ENCODE measurements around the gene DHX38. TPM values are rescaled to one million over a fixed set of nuclear protein-coding genes. Genes with fewer than 3 reads are reported as not detected.

DHX38 gene
- total RNA-seq, 1 donor from 2014 or later, result 68.6 TPM

DNA sequence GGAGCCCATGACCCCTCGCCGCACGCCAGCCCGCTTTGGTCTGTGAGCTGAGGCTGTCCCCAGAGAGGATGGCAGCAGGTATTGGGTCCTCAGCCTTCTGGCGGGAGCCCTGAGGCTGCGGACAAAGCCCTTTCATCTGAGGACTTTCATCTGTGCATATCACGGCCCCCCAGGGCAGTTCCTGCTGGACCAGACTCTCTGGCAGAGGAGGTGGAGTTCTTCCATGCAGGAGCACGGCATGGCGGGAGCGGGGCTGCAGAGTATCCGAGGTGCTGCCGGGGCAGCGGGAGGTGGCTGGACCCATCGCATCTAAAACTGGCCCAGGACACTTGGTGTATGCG lies 18.8 kb downstream of the DHX38 start:
- intact Hi-C loops (cut with DNase I), result no loop called here
- DNase-seq (ENCODE audit: low spot score), result no peak
- ATAC-seq, result no peak

GRCh38 chr16:72112906-72113615 lies 19.4 kb downstream of the DHX38 start:
- DNase-seq (ENCODE audit: low spot score) (no peak), ATAC-seq (no peak)
- intact Hi-C loops (cut with DNase I), result no loop called here

DNA sequence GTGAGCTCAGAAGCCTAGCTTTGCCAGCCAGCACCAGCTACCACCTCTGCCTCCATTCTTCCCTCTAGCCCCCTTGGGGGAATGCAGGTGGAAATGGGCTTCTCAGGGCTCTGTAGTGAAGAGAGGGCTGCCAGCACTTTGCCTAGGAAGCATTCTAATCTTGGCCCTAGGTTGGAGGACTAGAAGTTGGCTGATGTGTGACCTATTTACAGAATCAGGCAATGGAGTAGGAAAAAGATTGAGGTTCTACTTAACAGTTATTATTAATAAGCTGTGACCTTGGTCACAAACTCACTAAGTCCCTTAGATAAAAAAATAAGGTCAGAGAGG lies 19.9 kb downstream of the DHX38 start:
- ATAC-seq (no peak), DNase-seq (ENCODE audit: low spot score) (no peak)
- intact Hi-C loops (cut with DNase I), result no loop called here

- DNase-seq (ENCODE audit: low spot score) (no peak), ATAC-seq (no peak)
- intact Hi-C loops (cut with DNase I), result no loop called here
These were observed 26.4 kb downstream of the DHX38 start for GRCh38 chr16:72120026-72120425.

GRCh38 chr16:72122308-72122707 lies 28.7 kb downstream of the DHX38 start:
- intact Hi-C loops (cut with DNase I), result no loop called here
- ATAC-seq (no peak), DNase-seq (ENCODE audit: low spot score) (no peak)

DNA sequence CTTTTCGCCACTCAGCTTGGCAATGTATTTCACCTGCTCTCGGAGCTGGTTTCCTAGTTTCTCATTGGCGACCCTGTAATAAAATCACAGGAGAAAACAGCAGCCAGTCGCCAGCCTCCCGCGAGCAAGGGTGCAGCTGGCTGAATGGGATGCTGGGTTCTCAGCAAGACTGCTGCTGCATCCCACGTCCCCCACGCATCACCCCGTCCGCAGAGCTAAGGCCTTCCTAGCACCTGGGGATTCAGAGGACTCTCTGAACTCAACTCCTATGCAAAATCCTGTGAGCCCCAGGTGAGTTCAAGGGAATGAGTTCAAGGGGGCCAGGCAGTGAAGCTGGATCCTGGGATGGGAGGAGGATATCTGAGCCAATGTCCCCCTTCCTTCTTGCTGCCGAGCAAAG lies 29.3 kb downstream of the DHX38 start:
- ATAC-seq, result no peak
- intact Hi-C loops (cut with DNase I), result no loop called here
- DNase-seq (ENCODE audit: low spot score), result no peak

GRCh38 chr16:72123426-72123825 lies 29.8 kb downstream of the DHX38 start:
- intact Hi-C loops (cut with DNase I), result no loop called here
- DNase-seq (ENCODE audit: low spot score) (no peak), ATAC-seq (no peak)

DNA sequence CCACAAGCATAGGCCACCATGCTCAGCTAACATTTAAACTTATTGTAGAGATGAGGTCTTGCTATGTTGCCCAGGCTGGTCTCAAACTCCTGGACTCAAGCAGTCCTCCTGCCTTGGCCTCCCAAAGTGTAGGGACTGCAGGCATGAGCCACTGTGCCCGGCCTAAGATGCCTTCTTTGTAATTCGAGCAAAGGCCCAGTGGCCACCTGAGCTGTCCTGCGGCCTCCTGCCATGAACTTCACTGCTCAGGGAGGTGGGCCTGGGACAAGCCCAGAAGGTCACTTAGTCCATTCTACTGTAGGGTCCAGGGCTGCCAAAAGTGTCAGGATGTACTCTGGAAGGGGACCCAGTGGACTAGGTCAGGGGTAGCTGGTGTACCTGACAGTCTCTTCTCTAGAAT lies 30.5 kb downstream of the DHX38 start:
- ATAC-seq (no peak), DNase-seq (ENCODE audit: low spot score) (no peak)
- intact Hi-C loops (cut with DNase I), result no loop called here

DNA sequence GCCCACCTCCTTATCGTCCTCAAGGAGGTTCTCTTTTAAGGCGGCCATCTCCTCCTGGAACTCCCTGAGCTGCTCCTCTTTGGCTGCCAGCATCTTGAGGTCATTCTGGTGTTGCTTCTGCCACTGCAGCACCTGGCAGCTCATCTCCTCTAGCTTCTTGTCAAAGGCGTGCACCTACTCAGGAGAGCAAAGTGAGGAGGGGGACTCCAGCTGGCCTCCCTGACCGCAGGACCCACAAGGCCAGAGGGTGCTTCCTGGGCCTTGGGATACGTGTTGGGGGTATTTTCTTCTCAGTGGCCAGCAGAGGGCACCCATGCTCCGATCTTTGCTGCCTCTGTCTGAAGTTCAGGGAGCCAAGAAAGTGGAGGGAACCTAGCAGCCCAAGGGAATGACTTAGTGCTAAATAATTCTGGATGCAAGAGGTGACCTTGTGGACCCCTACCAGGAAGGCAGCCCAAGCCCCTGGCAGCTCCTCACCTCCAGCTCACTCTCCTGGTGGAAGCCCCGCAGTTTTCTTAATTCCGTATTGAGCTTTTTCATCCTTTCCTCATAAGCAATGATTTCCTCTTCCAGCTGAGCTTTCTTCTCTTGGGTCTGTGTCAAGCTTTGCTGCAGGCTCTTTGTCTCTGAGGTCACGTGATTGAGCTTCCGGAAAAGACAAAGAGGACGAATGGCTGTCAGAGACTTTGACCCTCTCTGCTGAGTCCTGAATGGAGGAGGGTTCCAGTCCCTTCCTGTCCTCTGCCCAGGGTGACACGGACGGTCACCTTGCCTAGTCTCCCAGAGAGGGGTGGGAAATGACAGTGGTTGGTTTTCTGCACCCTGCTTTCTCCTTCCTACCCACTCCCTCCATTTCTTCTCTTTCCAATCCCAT lies 31.4 kb downstream of the DHX38 start:
- ATAC-seq, result peak; percentile 89
- intact Hi-C loops (cut with DNase I), result no loop called here
- peak; percentile 80 for DNase-seq (ENCODE audit: low spot score)

DNA sequence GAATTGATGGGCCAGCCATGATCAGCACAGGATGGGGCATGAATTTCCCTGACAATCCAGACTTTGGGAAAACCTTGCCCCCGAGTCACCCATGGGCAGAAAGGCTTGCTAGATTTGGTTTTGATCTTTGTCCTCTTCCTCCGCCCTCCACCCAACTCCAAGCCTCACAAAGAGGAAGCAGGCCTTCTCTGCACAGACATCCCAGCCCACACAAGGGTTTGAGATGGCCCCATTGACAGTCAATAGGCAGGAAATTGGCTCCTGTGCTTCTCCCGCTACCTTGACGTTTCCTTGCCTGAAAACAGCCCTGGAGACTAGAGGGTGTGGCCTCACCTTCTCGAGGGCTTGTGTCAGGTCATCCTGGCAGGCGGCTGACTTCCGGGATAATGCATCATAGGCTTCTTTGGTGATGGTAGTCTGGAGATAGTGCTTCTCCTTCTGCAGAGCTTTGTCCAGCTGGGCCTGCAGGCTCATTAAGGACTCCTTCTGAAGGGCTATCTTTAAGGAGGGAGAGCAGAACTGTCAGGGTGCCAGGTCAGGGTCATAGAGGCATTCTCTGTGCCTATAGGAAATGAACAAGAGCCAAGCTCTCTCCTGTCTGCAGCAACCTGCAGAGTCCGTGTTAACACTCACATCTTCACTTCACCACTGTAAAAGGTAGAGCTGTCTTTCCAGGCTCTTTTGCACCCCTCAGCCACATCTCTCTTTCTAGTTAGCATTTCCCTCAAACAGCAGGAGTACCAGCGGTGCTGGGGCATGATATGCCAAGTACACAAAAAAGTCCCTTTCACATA lies 32.2 kb downstream of the DHX38 start:
- intact Hi-C loops (cut with DNase I), result no loop called here
- DNase-seq (ENCODE audit: low spot score) (no peak), ATAC-seq (peak; percentile 5)

GRCh38 chr16:72126429-72126765 lies 32.8 kb downstream of the DHX38 start:
- DNase-seq (ENCODE audit: low spot score) (no peak), ATAC-seq (peak; percentile 40)
- intact Hi-C loops (cut with DNase I), result no loop called here

- DNase-seq (ENCODE audit: low spot score), result no peak
- intact Hi-C loops (cut with DNase I), result no loop called here
- ATAC-seq, result no peak
These were observed 35.1 kb downstream of the DHX38 start for GRCh38 chr16:72128701-72129100.

DNA sequence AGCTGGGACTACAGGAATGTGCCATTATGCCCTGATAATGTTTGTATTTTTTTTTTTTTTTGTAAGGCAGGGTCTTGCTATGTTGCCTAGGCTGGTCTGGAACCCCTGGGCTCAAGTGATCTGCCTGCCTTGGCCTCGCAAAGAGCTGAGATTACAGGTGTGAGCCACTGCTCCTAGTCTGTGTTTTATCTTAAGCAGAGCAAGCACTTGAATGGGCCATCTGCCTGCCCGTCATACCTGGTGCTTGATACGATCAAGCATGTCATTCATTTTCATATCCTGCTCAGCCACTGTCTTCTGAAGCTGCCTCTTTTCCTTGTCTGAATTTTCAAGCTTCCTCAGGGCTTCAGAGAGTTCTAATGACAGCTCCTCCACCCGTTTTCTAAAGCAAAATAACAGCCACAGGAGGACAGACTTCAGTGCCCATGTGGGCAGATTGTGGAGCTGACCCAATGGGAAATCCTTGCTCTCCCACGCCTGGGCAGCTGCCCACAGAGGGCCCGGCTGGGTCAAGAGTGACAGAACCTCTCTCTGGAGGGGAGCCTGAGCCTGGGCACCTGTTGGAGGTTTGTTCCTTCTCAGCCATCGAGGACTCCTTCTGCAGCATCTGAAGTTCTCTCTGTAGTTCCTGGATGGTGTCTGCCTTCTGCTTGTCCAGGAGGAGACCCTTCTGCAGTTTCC lies 36.5 kb downstream of the DHX38 start:
- intact Hi-C loops (cut with DNase I), result no loop called here
- no peak for DNase-seq (ENCODE audit: low spot score)
- ATAC-seq, result no peak

DNA sequence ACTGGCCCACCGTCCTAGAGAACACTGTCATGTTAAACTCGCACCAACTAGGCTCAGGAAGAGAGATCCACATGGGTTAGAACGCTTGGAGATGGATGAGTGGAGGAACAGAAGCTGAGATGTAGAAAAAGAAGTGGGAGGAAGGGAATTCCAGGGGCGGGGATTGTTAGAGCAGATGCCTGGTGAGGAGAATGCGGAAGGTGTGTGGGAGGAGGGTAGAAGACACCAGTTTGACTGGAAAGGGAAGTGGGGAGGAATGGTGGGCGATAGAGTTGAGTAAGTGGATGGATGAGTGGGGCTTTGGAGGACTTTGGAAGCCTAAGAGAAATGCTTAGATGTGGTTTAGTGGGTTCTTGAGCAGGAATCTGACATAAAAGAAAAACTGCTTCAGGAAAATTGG lies 37.4 kb downstream of the DHX38 start:
- intact Hi-C loops (cut with DNase I), result no loop called here
- no peak for DNase-seq (ENCODE audit: low spot score)
- no peak for ATAC-seq

DNA sequence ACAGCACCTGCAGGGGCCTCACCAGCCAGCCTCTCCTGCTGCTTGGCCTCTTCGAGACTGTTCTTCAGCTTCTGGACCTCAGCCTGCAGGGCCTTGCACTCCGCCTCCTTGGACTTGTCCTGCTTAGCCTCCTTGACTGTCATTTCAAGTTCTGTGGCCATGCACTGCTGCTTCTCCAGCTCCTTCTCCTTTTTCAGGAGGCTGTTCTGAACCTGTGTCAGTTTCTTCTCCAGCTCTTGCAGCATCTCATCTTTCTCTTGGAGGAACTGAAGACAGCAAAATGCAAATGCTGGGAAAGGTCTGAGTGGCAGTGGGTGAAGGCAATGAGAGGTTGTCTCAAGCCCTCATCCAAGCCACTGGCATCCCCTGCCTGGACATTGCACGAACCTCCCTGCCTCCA lies 39.1 kb downstream of the DHX38 start:
- no peak for ATAC-seq
- intact Hi-C loops (cut with DNase I), result no loop called here
- DNase-seq (ENCODE audit: low spot score), result no peak

GRCh38 chr16:72134507-72134906 lies 40.9 kb downstream of the DHX38 start:
- intact Hi-C loops (cut with DNase I), result no loop called here
- no peak for ATAC-seq
- DNase-seq (ENCODE audit: low spot score), result no peak

- no peak for ATAC-seq
- DNase-seq (ENCODE audit: low spot score), result no peak
- intact Hi-C loops (cut with DNase I), result no loop called here
These were observed 43.9 kb downstream of the DHX38 start for GRCh38 chr16:72137380-72138063.

GRCh38 chr16:72138064-72138572 lies 44.5 kb downstream of the DHX38 start:
- intact Hi-C loops (cut with DNase I), result no loop called here

GRCh38 chr16:72139908-72140307 lies 46.3 kb downstream of the DHX38 start:
- ATAC-seq (no peak), DNase-seq (ENCODE audit: low spot score) (no peak)
- intact Hi-C loops (cut with DNase I), result no loop called here

More at GRCh38 chr16:72138064-72138572, 44.5 kb downstream of the DHX38 start:
- DNase-seq (ENCODE audit: low spot score) (no peak), ATAC-seq (no peak)

Data from sciatic nerve (tissue), 2 donors.